HG03280 (cell line): ENCODE measurements around the gene IKZF5.

Source experiments
- ATAC-seq: cut with Tn5 transposase; IDR thresholded peaks from one replicate; pipeline ENCODE4 v1.9.1; 2021; ENCODE audit warnings: mild to moderate bottlenecking, moderate library complexity; ENCODE audit not compliant: unreplicated experiment

IKZF5 gene

DNA sequence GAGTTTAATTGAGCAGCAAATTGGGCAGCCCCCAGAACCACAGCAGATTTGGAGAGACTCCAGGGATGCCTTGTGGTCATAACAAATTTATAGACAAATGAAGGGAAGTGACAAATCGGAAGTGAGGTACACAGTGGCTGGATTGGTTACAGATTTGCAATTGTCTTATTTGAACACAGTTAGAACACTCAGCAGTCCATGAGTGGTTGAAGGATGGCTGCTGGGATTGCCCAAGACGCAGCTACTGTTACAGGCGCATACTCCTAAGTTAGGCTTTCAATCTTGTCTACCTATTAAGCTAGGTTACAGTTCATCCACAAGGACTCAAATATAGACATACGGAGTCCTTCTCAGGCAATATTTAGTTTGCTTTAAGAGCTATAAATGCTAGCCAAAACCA is 7.6 kb upstream of the IKZF5 start:
- no peak for ATAC-seq

DNA sequence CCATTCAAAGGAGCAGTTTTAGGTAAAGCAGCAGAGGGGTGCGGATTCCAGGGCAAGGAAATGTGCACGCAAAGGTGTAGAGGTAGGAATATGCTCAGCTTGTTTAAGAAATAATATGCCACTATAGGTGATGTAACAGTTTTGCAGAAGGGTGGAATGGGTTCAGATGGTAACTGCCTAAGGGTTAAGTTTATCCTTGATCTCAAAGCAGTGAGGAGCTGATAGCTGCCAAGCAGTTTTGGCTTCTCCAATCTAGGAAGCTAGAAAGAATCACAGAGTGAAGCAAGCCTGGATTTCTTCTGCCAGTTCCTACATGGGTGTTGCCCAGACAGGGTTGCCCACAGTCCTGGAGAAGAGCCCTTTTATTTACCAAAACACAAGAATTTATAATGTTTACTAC is 6.2 kb upstream of the IKZF5 start:
- no peak for ATAC-seq

- no peak for ATAC-seq
These were observed 5.1 kb upstream of the IKZF5 start for GRCh38 chr10:123013456-123014419.

- ATAC-seq: no peak
These were observed 3.4 kb upstream of the IKZF5 start for GRCh38 chr10:123011987-123012386.

GRCh38 chr10:123009105-123009820 is 668 bp upstream of the IKZF5 start:
- peak; percentile 11 for ATAC-seq

GRCh38 chr10:123007558-123008354 is 839 bp downstream of the IKZF5 start:
- peak; percentile 39 for ATAC-seq

DNA sequence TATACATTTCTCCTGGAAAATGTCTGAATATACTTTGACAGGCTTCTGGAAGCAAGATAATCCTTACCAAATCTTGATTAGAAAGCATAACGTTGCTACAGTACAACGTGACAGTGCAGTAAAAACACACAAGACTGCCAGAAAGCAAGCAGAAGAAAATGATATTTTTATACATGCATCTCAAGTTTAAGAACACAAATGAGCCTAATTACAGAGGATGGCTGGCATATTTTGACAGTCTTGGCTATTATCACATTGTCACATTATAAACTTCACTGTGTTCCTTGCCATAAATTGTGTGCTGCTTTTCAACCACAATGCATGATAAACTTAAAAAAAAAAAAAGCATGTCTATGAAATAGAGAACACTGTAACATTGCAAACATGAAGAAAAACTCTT is 4.3 kb downstream of the IKZF5 start:
- no peak for ATAC-seq

DNA sequence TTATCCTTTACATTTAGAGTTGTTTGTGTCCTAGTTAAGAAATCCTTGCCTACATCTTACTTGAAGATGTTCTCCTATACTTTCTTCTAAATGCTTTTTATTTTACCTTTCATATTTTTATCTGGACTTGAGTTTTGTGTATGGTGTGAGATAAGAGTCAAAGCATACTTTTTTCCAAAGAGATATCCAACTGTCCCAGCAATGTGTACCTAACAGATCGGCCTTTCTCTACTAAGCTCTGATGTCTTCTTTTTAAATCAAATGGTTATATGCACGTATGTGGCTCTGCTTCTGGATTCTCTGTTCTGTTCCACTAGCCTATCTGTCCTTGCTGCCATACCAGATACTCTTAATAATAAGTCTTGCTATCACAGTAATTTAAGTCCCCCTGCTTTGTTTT is 7.2 kb downstream of the IKZF5 start:
- ATAC-seq: no peak

- no peak for ATAC-seq
These were observed 8.4 kb downstream of the IKZF5 start for GRCh38 chr10:123000155-123000554.

DNA sequence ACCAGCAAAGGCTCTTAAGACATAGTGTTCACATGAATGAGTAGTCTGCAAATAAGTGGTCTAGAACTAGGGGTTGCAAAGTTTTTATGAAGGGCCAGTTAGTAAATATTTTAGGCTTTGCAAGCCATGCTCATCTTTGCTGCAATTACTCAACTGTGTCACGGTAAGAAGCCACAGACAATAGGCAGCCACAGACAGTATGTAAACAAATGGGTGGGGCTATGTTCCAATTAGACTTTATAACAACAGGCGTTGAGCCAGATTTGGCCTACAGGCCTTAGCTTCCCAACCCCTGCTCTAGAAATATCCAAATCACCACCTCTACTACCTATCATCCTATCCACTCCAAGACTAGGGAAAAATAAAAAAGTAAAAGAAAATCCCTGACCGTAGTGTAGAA is 9.2 kb downstream of the IKZF5 start:
- ATAC-seq: no peak

DNA sequence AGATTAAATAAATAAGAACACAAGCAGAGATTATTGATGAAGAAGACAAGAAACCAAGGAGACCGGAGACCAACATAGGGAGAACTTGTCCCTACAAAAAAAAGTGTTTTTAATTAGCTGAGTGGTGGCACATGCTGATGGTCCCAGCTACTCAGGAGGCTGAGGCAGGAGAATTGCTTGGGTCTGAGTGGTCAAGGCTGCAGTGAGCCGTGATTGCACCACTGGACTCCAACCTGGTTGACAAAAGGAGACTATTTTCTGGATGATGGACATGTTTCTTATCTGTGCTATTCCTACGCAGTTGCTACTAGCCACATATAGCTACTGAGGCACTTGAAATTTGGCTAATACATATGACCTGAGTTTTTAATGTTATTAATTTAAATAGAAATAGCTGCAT is 9.7 kb downstream of the IKZF5 start:
- ATAC-seq: no peak

GRCh38 chr10:122998360-122998917 is 10.2 kb downstream of the IKZF5 start:
- ATAC-seq: no peak

GRCh38 chr10:122997864-122998263 is 10.7 kb downstream of the IKZF5 start:
- ATAC-seq: peak; percentile 57

GRCh38 chr10:122995936-122996335 is 12.7 kb downstream of the IKZF5 start:
- ATAC-seq: no peak

GRCh38 chr10:122993797-122994336 is 14.7 kb downstream of the IKZF5 start:
- no peak for ATAC-seq

DNA sequence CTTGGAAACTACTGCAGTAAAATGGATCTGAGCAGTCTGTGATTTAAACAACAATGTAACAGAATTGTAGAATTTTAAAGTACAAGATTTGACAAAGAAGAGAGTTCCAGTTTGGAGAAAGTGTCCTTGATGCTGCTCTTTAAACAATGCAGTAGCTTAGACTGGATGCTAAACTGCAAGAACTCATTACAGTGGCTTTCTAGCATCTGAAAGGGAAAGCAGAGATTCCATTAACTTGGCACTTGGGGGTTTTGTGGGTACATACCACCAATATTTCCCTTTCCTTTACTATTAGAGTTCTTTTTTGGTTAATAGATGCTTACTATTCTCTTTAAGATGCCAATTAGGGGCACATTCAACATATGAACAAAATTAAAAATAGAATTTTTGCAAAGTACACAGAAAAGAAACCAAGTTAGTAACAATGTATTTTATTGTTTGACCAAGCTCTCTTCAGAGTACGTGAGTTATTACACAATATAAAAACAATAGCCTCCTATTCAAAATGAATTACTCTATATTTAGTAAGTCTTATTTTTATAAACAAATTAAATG is 16.5 kb downstream of the IKZF5 start:
- ATAC-seq: no peak

DNA sequence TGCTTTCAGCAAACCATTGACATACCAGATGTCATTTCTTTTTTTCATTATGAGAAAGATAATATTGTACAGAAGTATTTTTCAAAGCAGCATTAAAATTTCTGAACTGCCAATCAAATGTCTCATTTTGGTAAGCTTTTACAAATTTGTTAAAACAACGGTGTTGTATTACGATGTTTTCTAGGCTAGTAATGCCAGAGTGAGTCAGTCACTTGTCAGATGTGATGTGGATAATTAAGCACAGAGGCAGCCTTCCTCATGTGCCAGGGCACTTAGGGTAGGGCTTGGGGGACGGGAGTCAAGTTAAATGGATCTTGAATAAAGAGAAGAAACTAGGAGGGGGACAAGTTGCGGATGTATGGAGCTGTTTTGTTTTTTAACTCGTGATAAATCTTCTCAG is 18.3 kb downstream of the IKZF5 start:
- ATAC-seq: no peak

- no peak for ATAC-seq
These were observed 20.1 kb downstream of the IKZF5 start for GRCh38 chr10:122988501-122988900.

DNA sequence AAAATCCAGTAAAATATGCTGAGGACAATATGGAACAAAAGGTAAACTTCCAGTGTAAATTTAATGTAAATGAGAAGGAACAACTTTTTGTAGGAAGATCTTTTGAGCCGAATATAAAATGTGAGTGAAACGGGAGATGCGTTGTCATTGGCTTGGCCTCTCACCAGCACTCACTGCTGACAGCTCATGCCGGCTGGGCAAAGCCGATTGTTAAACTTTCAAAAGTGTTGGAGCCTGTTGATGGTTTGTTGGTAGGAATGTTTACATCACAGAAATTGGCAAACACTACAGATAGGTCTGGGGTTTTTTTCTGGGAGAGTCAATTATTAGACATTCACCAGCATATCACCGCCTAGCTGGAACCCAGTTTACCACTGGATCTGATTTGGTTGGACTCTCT is 22.3 kb downstream of the IKZF5 start:
- no peak for ATAC-seq

- ATAC-seq: no peak
These were observed 23.9 kb downstream of the IKZF5 start for GRCh38 chr10:122984708-122985107.
